ENCODE results near the gene EYS.
"Not testable (repeated sequence)": the region's sequence is repeated elsewhere in the genome, so short reads cannot be mapped to it uniquely, and the experiment has no call there.

The EYS gene

DNA sequence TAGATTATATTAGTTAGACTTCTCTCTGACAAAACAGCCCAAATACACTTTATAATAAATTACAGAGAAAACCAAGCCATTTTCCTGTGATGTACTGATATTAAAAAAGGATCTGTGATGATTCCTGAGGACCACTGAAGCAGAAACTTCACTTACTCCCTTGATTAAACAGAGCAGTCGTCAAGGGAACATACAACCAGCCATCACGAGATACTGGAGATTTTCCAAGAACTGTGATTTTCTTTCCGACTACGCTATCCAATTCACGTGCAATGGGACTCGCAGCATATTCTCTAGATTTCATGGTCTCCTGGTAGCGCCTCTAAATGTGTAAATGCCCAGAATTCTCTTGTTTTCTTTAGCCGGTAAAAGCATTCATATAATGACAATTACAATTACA lies 1694.0 kb downstream of the EYS start:
- DNase-seq, result no peak

DNA sequence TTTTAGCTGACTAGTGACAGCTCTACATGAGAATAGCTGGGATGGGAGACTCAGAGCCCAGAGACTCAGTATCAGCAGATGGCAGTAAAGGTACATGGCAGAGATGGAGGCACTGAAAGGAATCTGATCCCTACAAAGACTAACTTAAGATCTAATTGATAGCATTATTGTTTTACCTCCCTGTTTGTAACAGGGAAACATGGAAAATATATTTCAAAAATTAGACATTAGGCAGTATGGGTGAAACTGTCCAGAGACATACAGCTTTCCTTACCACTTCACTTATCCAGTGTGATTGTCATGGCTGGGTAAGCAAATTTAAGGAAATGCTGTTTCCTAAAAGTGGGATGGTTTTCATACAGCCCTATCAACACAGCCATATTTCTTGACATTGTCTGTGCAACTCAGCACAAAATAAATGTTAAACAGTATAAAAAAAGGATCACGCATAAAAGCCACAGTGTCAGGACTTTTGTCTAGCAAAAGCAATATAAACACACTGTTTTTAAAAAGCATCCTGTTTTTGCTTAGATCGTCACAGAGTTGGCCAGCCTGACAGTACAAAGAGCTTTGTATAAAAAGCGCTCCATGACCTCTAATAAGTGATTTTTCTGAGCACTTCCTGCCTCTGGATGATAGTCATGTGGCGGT lies 1694.5 kb downstream of the EYS start:
- DNase-seq, result peak; percentile 60

- DNase-seq, result no peak
Observed at GRCh38 chr6:64010666-64011065, 1696.4 kb downstream of the EYS start.

GRCh38 chr6:64010010-64010409 lies 1697.0 kb downstream of the EYS start:
- no peak for DNase-seq

- DNase-seq, result no peak
Observed at GRCh38 chr6:64006246-64006645, 1700.8 kb downstream of the EYS start.

GRCh38 chr6:64000818-64001491 lies 1706.1 kb downstream of the EYS start:
- DNase-seq, result no peak

- DNase-seq, result no peak
Observed at GRCh38 chr6:63999613-64000012, 1707.4 kb downstream of the EYS start.

GRCh38 chr6:63998991-63999390 lies 1708.0 kb downstream of the EYS start:
- no peak for DNase-seq

GRCh38 chr6:63997734-63998133 lies 1709.3 kb downstream of the EYS start:
- DNase-seq, result peak; percentile 51

DNA sequence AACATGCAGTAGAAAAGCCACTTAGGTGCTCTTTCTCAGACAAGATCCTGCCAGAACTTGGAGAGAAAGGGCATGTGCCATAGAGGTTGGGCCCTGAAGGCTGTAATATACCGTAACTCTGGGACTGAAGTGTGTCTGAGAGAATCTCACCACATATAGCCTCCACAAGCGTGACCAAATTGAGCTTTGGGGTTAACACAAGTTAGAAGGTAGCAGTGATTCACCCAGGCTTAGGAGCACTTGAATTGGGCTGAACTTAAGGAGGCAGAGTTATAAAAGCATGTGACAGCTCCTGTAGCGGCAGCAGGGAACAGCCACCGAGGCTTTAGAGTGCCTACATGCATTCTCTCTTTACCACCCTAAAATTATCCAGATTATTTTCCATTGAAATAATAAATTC lies 1709.8 kb downstream of the EYS start:
- DNase-seq, result peak; percentile 4

DNA sequence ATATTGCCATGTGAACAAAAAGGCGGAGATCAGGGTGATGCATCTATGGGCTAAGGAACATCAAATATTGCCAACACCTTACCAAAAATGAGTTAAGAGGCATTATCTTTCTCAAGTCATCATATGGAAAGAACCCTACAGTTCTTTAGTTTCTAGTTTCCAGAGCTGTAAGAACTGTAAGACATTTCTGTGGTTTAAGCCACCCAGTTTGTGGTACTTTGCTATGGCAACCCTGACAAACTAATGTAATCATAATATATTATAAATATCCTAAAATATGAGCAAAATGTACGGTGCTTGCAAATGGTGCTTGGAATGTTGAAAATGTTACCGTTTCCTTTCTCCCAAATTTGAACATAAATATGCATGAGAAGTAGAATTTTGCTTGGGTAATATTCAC lies 1721.8 kb downstream of the EYS start:
- peak; percentile 75 for DNase-seq

DNA sequence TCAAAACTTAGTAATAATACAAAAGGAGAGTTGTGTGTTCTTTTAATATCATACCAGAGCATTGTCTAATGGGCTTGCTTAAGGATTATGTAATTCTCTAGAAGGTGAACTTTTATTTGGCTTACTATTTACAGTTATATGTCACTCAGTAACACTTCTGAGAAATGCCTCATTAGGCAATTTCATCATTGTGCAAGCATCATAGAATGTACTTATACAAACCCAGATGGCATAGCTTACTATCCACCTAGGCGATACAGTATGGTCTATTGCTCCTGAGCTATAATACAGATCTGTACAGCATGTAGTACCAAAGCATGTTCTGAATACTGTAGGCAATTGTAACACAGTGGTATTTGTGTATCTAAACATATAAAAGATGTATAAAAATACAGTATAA lies 1731.3 kb downstream of the EYS start:
- DNase-seq, result no peak

- DNase-seq, result no peak
Observed at GRCh38 chr6:63968650-63969049, 1738.4 kb downstream of the EYS start.

DNA sequence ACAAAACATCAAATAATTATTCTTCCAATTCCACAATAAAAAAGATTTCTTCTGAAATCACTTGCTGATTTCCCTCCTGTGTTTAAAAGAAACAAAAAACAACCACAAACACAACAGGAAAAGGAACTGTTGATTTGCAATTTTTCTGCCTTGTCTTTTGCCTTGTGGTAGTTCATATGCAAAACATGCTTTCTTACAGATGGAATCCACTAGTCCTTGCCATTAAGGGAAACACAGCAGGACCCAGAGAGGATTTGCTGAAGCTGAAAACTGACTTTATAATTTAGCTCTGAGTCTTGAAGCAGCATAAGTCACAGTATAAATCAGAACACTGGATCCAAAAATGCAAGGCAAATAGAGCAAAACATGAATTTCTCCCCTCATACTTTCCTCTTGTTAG lies 1742.7 kb downstream of the EYS start:
- DNase-seq, result no peak

DNA sequence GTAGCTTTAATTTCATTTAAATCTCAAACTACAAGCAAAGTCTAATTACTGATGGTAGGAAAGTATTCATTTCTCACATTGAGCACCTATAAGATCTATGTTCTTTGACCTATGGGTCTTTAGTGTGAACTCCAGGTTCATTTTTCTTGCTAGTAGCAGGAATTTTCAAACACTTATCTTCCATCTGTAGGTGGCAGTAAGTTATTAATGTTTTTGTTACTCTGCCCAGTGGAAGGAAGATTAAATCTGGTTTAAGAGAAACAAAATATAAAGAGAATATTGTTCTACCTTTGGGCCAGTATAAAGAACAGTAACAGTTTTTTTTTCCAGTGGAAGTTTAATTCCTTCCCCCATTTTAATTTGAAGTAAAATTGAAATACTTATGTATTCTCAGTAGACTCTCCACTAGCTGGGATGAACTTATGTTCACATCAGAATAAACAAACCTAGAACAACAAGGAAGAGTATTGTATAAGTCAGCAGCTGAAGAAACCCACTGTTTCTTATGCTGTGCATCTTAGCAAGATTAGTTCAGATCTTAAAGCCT lies 1743.2 kb downstream of the EYS start:
- DNase-seq, result no peak

DNA sequence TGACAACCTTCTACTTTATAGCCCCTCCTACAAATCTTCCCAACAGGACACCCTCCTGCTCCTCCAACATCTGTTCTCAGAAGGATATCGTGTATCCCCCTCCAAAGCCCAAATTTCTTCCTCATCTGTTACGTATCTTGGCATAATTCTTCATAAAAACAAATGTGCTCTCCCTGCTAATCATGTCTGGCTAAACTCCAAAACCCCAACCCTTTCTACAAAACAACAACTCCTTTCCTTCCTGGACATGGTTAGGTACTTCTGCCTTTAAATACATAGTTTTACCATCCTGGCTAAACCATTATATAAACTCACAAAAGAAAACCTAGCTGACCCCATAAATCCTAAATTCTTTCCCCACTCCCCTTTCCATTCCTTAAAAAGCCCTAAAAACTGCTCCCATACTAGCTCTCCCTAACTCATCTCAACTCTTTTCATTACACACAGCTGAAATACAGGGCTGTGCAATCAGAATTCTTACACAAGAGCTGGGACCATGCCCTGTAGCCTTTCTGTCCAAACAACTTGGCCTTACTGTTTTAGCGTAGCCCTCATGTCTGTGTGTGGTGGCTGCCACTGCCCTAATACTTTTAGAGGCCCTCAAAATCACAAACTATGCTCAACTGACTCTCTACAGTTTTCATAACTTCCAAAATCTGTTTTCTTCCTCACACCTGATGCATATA lies 1753.5 kb downstream of the EYS start:
- DNase-seq, result not testable (repeated sequence)

- DNase-seq, result no peak
Observed at GRCh38 chr6:63947792-63948529, 1759.1 kb downstream of the EYS start.

DNA sequence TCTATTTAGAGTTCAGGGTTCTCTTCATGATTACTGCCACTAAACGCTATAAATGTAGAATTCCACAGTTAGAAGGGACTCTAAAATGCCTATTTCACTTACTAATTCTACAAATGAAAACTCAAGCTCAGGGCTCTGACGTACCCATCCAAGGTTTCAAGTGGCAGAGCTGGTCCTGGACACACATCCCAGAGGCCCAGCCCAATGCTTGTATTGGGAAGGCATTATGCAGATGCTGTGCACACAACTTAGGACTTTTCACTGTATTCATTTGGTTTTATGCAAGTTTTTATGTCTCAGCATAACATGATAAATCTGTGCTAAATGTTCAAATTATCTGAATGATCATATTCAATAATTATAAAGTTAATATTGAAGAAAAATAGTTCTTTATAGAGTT lies 1761.0 kb downstream of the EYS start:
- DNase-seq, result no peak

DNA sequence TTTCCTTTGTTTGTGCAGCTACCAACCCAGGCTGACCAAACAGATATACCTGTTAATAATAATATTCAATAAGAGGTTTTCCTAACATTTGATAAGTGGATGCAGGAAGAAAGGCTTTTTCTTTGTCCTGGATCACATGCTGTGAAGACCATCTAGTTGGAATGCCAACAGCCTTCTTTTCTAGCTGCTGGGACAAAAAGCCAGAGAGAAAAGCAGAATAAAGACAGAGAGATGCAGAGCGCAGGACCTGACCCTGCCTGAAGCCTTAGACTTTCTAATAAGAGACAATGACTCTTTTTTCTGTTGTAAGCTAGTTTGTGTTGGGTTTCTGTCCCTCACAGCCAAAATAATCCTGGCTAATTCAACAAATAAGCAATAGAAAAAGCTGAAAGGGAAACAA lies 1763.2 kb downstream of the EYS start:
- no peak for DNase-seq

GRCh38 chr6:63941747-63942470 lies 1765.1 kb downstream of the EYS start:
- DNase-seq, result no peak

GRCh38 chr6:63940056-63940455 lies 1767.0 kb downstream of the EYS start:
- DNase-seq, result no peak

DNA sequence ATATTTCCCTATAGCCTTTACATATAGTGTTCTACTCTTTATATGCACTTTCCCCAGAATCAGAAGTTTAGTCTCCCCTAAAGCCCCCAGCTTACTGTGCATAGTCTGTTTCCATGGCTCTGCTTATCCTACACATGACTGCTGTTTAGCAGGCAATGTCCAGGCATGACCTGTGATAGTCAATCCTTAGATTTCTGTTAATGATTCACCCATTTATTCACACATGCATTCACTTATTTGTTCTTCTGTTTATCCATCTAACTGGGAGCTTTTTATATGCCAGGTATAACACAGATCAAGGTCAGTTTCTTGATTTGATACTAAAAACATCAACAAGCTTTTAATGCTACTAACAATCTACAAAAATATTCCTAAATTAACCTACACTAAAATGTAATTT lies 1770.6 kb downstream of the EYS start:
- DNase-seq, result no peak

Measured in fibroblast of skin of scalp (primary cell).